HL-60 (cell line): ENCODE results near the gene ADGRD2.

ENCODE experiments used
- SPI1 ChIP-seq: IDR thresholded peaks from 2 replicates; pipeline ENCODE4 v1.6.1; 2012; ENCODE audit warnings: low read depth, mild to moderate bottlenecking, borderline replicate concordance
- TF ChIP-seq, protein P1 (sequence below): IDR thresholded peaks from one replicate; pipeline ENCODE4 v1.5.1; 2011; ENCODE audit warnings: low read length, control low read depth, inconsistent platforms; ENCODE audit not compliant: insufficient read depth

- TF ChIP-seq, protein P1, sequence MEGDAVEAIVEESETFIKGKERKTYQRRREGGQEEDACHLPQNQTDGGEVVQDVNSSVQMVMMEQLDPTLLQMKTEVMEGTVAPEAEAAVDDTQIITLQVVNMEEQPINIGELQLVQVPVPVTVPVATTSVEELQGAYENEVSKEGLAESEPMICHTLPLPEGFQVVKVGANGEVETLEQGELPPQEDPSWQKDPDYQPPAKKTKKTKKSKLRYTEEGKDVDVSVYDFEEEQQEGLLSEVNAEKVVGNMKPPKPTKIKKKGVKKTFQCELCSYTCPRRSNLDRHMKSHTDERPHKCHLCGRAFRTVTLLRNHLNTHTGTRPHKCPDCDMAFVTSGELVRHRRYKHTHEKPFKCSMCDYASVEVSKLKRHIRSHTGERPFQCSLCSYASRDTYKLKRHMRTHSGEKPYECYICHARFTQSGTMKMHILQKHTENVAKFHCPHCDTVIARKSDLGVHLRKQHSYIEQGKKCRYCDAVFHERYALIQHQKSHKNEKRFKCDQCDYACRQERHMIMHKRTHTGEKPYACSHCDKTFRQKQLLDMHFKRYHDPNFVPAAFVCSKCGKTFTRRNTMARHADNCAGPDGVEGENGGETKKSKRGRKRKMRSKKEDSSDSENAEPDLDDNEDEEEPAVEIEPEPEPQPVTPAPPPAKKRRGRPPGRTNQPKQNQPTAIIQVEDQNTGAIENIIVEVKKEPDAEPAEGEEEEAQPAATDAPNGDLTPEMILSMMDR: no peak
- no peak for TF ChIP-seq SPI1
Observed at GRCh38 chr9:124527781-124528180, 77.5 kb downstream of the ADGRD2 start.
